ENCODE results near the gene GLOD5. TPM values are rescaled to one million over a fixed set of nuclear protein-coding genes. Genes with fewer than 3 reads are reported as not detected.

GLOD5 gene
- total and polyA plus RNA-seq, 9 of the 15 experiments (the other 6 are each of a cell fraction or from before 2014, with no cell fraction given), result 0.27 to 4.4 (median 2.2) TPM

DNA sequence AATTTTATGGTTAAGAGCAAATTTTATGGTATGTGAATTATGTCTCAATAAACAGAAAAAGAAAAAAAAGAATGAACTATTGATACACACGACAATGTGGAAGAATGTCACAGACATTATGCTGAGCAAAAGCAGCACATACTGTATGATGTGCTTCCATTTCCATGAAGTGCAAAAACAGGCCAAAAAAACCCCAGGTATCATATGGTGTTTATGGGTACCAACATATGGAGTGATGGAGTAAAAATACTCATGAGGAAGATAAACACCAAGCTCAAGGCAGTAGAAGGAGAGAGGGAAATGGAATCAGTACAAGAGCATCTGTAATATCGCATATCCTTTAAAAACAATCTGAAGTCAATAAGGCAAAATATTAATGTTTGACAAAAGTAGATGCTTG lies 20.7 kb downstream of the GLOD5 start:
- H2AFZ ChIP-seq (ENCODE audit: low read depth, low read length), result 0 out of 2 replicates have a peak overlapping the region, but pooled peaks have one; percentile 10
- no TSS peak for BruUV-seq (replicated peaks)
- ChIA-PET POLR2A (no interaction called here), CTCF (ENCODE audit: low intra/inter-chr PET ratio) (no interaction called here)
- H3K27me3 ChIP-seq (ENCODE audit: control insufficient read depth in 2 of 2, insufficient read depth in 2 of 2, low read length in 2 of 2), result no peaks in the 10 kb centered on the region
- ATAC-seq (no peak), DNase-seq (ENCODE audit: extremely low read depth in 1 of 4, low spot score in 3 of 4) (no peak), FAIRE-seq (no peak)
- no peaks in the 10 kb centered on the region for H4K20me1 ChIP-seq (replicated peaks; ENCODE audit: control insufficient read depth, insufficient read depth, low read length)
- TF ChIP-seq JUND (IDR thresholded peaks at IDR 0.05; ENCODE audit: borderline replicate concordance, low read depth, low read length), result no peak
- no peak for TF ChIP-seq JUND (tag; IDR thresholded peaks at IDR 0.05; ENCODE audit: borderline replicate concordance, low read depth, low read length)
- TF ChIP-seq RBM17 (IDR thresholded peaks at IDR 0.05; ENCODE audit: borderline replicate concordance, low read depth, low read length), result no peak
- TF ChIP-seq, protein P1, sequence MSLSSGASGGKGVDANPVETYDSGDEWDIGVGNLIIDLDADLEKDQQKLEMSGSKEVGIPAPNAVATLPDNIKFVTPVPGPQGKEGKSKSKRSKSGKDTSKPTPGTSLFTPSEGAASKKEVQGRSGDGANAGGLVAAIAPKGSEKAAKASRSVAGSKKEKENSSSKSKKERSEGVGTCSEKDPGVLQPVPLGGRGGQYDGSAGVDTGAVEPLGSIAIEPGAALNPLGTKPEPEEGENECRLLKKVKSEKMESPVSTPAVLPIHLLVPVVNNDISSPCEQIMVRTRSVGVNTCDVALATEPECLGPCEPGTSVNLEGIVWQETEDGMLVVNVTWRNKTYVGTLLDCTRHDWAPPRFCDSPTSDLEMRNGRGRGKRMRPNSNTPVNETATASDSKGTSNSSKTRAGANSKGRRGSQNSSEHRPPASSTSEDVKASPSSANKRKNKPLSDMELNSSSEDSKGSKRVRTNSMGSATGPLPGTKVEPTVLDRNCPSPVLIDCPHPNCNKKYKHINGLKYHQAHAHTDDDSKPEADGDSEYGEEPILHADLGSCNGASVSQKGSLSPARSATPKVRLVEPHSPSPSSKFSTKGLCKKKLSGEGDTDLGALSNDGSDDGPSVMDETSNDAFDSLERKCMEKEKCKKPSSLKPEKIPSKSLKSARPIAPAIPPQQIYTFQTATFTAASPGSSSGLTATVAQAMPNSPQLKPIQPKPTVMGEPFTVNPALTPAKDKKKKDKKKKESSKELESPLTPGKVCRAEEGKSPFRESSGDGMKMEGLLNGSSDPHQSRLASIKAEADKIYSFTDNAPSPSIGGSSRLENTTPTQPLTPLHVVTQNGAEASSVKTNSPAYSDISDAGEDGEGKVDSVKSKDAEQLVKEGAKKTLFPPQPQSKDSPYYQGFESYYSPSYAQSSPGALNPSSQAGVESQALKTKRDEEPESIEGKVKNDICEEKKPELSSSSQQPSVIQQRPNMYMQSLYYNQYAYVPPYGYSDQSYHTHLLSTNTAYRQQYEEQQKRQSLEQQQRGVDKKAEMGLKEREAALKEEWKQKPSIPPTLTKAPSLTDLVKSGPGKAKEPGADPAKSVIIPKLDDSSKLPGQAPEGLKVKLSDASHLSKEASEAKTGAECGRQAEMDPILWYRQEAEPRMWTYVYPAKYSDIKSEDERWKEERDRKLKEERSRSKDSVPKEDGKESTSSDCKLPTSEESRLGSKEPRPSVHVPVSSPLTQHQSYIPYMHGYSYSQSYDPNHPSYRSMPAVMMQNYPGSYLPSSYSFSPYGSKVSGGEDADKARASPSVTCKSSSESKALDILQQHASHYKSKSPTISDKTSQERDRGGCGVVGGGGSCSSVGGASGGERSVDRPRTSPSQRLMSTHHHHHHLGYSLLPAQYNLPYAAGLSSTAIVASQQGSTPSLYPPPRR (CRISPR knock-in tag; IDR thresholded peaks at IDR 0.05; ENCODE audit: borderline replicate concordance), result no peak
- no peak for TF ChIP-seq TBP (optimal IDR thresholded peaks at IDR 0.05; ENCODE audit: low read depth, low read length)
- TF ChIP-seq ZBED1 (IDR thresholded peaks at IDR 0.05), result no peak
- no peak for TF ChIP-seq GABPB1 (CRISPR knock-in tag; IDR thresholded peaks at IDR 0.05)
- no peak for TF ChIP-seq ZNF764 (CRISPR knock-in tag; IDR thresholded peaks at IDR 0.05; ENCODE audit: low read depth)
- no peak for TF ChIP-seq ZNF586 (CRISPR knock-in tag; conservative IDR thresholded peaks at IDR 0.05)
- TF ChIP-seq HCFC1 (IDR thresholded peaks at IDR 0.05; ENCODE audit: low read depth, low read length), result no peak
- no peak overlapping the region for H3K4me3 ChIP-seq
- H3K9ac ChIP-seq (ENCODE audit: insufficient read depth in 1 of 2, low read depth in 2 of 2, low read length in 2 of 2), result peak overlapping the region in 1 of 2 experiments; percentile 43; a peak in 2 of 4 replicates
- no peaks in the 10 kb centered on the region for H3K9me1 ChIP-seq (ENCODE audit: control insufficient read depth, insufficient read depth, low read length)
- intact Hi-C loops (cut with micrococcal nuclease), result no loop called here
- no peaks in the 10 kb centered on the region for H3K9me3 ChIP-seq (replicated peaks; ENCODE audit: control insufficient read depth, insufficient read depth, low read depth, low read length)
- peaks cover 68% of the 10 kb centered on the region for H3K79me2 ChIP-seq (ENCODE audit: control insufficient read depth, insufficient read depth, low read length)
- WGBS (ENCODE audit: insufficient coverage, low coverage, missing lambda C conversion rate), result 33% methylated on average over 2 of the region's 2 CpGs
- peak overlapping the region; percentile 93 for H3K4me2 ChIP-seq (ENCODE audit: insufficient read depth, low read length)
- H3K36me3 ChIP-seq (ENCODE audit: control insufficient read depth, insufficient read depth, low read length), result peaks cover 1% of the 10 kb centered on the region; the same call in 1 of the 3 replicates
- in situ Hi-C loops (cut with MboI), result no loop called here
- peaks cover 51 to 56% of the 10 kb centered on the region in 2 experiments; a peak in 4 of 5 replicates for H3K4me1 ChIP-seq (replicated peaks in 1 of 2; ENCODE audit: control insufficient read depth in 2 of 2, insufficient read depth in 2 of 2, low read length in 2 of 2)
- H3K27ac ChIP-seq (ENCODE audit: extremely low read depth, low read depth, low read length), result peak overlapping the region; percentile 71
